HK-2 (cell line): ENCODE data around the gene PGC.
A peak's percentile ranks its signal among the peaks of the same experiment; 100 is the strongest.

Experiments
- DNase-seq: peaks from one replicate; pipeline ENCODE4 v3.0.0-alpha.2; 2018; ENCODE audit not compliant: unreplicated experiment

PGC gene

GRCh38 chr6:41730531-41731436 lies 16.4 kb downstream of the PGC start:
- DNase-seq = no peak

- DNase-seq = no peak
These were observed 17.6 kb downstream of the PGC start for GRCh38 chr6:41729624-41730023.

- no peak for DNase-seq
These were observed 18.2 kb downstream of the PGC start for GRCh38 chr6:41728954-41729353.

GRCh38 chr6:41728073-41728936 lies 18.9 kb downstream of the PGC start:
- DNase-seq = no peak

GRCh38 chr6:41727705-41728072 lies 19.5 kb downstream of the PGC start:
- DNase-seq = no peak

GRCh38 chr6:41726876-41727275 lies 20.3 kb downstream of the PGC start:
- DNase-seq = no peak

- no peak for DNase-seq
These were observed 22.4 kb downstream of the PGC start for GRCh38 chr6:41724586-41725501.

- DNase-seq = no peak
These were observed 23.0 kb downstream of the PGC start for GRCh38 chr6:41724228-41724580.

GRCh38 chr6:41723530-41724227 lies 23.5 kb downstream of the PGC start:
- DNase-seq = peak; percentile 74

- DNase-seq = no peak
These were observed 24.1 kb downstream of the PGC start for GRCh38 chr6:41722969-41723529.

GRCh38 chr6:41721414-41721813 lies 25.8 kb downstream of the PGC start:
- DNase-seq = no peak

GRCh38 chr6:41720783-41721182 lies 26.4 kb downstream of the PGC start:
- DNase-seq = no peak

- DNase-seq = no peak
These were observed 27.0 kb downstream of the PGC start for GRCh38 chr6:41720262-41720620.

GRCh38 chr6:41719436-41720261 lies 27.5 kb downstream of the PGC start:
- DNase-seq = no peak

- DNase-seq = no peak
These were observed 28.4 kb downstream of the PGC start for GRCh38 chr6:41718828-41719227.

- no peak for DNase-seq
These were observed 29.8 kb downstream of the PGC start for GRCh38 chr6:41717392-41717736.

GRCh38 chr6:41716516-41717391 lies 30.4 kb downstream of the PGC start:
- no peak for DNase-seq

GRCh38 chr6:41715795-41716515 lies 31.2 kb downstream of the PGC start:
- no peak for DNase-seq
